Dermis microvascular lymphatic vessel endothelial cell (primary cell): ENCODE data around the gene CBFB. TPM values are rescaled to one million over a fixed set of nuclear protein-coding genes. Genes with fewer than 3 reads are reported as not detected.
A peak's percentile ranks its signal among the peaks of the same experiment; 100 is the strongest.

Experiments used
- DNase-seq, 2 donors: peaks; one replicate each; pipeline versions ENCODE4 v3.0.0 to v3.0.0-alpha.2; 2010; ENCODE audit warnings: low read depth in 2 of 2
- total RNA-seq: library from RNA; depleted of rRNA; stranded (reverse); fragments of >200 nt; gene quantifications from 2 replicates; pipeline ENCODE4 v1.2.1, GENCODE V29; 2014

The CBFB gene
- total RNA-seq, 1 donor from 2014 or later, result 51.1 TPM

- no peak for DNase-seq
Observed at GRCh38 chr16:67128417-67128816, 99.5 kb downstream of the CBFB start.

GRCh38 chr16:67128887-67129286 is 99.9 kb downstream of the CBFB start:
- no peak for DNase-seq

GRCh38 chr16:67129422-67129821 is 100.5 kb downstream of the CBFB start:
- DNase-seq, result no peak

GRCh38 chr16:67137605-67138004 is 108.7 kb downstream of the CBFB start:
- DNase-seq, result peak in 1 of 2 donors; percentile 79

- no peak for DNase-seq
Observed at GRCh38 chr16:67141391-67141790, 112.4 kb downstream of the CBFB start.

DNA sequence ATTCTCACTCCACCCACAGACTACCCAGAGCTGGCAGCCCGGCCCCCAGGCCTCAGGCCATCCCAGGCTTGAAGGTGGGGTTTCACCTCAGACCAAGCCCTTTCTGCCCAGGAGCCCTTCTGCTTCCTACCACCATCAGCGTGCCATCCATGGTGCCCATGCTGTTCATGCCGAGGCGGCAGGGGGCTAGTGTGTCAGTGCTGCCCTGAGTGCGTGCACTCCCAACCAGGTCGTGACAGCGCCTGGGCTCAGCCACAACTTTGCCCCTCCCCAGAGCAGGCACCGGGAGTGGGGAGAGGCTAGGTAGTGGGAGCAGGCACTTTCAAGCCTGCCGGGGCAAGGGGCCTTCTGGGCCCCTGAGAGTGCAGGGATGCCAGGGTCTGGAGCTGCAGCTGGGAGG is 113.4 kb downstream of the CBFB start:
- DNase-seq, result no peak

DNA sequence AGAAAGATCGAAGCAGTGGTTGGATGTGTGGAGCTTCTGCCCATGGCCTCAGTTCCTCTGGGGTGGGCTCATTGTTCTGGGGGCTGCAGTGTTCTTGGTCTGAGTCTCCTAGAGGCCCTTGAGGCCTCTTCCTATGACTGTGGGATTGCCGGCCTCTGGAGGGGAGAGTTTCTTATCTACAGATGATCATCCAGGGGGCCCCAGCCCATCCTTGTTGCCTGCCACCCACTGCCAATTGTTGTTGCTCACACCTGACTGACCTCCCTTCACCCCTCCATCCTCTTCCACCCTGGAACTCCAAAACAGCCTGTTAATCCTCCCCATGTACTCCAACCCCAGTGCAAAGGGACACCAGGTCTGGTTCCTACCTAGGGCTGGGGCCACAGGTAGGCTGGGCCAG is 116.0 kb downstream of the CBFB start:
- DNase-seq, result no peak

DNA sequence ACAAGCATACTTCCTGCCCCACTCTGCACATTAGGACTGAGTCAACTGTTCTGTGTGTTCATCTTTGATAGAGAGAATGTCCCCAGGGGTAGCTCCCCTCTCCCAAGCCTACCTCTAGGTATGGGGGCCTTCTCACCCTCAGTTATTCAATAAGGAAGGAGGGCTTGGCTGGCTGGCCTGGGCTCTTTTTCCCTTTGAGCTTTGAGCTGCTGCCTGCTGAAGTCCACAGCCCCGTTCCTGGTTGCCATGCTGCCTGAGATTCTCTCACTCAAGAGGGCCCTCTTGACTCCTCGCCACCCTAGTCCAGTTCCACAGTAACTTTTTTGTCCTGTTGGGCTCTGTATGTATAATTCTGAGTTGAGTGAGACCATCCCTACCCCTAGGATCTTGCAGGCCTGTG is 116.8 kb downstream of the CBFB start:
- no peak for DNase-seq

DNA sequence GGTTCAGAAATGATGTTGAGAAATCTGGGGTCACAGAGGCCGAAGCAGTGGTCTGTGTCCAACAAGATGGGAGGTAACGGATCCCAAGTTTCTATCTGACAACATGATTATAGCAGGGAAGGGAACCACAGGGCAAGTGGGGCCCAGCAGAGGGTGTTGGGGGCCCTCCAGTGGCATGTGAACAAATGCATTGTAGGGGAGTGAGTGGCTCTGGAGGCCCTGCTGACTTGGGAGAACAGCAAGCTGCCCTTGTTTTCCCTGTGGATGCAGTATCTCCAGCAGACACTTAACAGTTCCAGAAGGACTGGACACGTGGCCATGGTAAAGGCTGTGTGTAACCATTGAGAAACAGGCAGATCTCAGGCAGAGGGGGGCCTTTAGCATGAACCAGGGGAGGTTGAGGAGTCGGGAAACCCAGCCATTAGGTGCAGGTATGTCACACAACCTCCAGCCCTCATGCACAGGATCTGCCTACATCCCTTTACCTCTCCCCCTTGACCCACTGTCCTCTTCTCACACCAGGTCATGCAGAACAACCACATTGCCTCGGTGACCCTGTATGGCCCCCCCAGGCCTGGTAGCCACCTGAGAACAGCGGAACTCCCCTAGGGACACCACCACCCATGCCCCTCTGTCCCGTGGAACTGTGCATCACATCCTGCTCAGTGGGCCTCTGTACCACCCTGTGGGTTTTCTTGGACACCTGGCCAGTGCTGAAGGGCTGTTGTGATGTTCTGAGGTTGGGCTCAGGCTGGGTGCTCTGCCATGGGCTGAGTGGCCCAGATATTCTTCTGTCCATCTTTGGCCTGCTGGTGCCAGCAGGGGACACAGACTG is 117.8 kb downstream of the CBFB start:
- no peak for DNase-seq

- DNase-seq, result no peak
Observed at GRCh38 chr16:67147437-67148140, 118.6 kb downstream of the CBFB start.

DNA sequence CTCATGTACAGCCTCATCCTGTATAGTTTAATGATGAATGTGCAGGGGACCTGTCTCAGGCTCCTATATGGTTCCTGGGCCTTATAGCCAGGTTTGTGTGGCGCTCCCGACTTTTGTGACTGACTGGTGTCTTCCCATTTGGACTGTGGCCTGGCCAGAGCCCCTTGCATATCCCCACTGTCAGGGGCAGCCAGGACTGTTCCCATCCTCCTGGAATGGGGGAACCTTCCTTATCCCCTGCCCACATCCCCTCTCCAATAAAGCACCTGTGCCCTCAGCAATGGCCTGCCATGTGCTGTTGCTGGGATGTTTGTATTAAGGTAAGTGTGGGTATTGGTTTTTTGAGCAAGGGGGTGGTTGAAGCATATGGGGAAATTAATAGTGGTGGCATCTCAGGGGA is 119.3 kb downstream of the CBFB start:
- no peak for DNase-seq

DNA sequence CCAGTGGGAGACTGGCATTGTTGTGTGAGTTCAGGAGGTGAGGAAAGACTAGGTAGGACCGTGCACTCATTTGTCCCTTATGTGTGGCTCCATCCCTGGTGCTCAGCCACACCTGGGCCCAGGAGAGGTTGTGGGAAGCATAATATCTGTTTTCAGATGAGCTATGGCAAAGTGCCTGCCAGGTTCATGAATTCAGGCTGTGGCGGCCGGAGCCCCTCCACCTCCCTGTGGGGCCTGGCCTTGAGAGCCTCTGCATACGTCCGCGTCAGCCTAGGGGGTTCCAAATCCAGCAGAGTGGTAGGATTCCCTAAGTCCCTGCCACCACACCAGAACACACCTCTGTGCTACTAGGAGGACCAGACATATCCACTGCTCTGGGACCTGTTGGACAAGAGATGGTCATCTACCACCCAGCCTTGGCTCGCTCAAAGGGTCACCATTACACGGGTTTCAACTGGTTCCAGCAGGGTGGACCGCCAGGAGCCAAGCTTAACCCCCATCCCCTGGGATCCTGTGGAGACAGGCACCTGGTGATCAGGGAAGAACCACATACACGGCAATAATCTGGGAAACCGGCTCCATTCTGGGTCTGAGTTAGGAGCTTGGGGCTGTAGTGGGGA is 119.8 kb downstream of the CBFB start:
- DNase-seq, result no peak

- no peak for DNase-seq
Observed at GRCh38 chr16:67149276-67150046, 120.5 kb downstream of the CBFB start.

DNA sequence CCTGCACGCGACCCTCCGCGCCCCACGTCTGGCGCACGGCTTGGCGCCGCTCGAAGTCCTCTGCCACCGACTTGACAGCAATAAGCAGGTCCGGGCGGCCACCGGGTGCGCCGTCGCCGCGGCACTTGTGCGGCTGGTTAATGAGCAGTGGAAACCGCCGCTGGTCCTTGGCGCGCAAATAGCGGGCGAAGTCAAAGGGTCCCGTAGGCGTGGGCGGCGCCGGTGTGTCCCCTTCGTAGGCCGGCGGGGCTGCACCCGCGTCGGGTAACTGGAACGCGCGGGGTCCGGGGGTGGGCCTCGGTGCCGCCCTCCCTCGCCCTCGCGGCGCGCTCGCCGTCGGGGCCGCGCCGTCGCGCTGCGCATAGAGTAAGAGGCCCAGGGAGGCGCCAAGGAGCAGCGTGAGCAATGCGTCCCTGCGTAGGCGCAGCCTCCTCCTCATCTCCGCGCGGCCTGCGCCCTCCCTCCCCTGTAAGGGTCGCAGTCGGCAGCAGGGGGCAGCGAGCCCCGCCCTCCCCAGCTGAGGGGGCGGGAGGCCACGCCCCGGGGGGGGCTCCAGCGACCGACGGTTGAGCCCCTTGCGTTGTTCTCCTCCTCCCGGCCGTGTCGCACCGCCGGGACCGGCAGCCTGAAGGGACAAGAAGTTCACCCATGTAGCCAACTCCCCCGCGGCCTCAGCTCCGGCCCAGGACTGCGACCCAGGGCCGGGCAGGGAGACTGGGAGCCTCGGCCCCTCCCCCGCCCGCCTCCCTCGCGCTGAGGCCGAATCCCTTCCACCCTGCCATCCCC is 121.3 kb downstream of the CBFB start:
- DNase-seq, result peak in 1 of 2 donors; percentile 44

Other genes with a start within 250 kb of the CBFB start
- gene TERB1, start 227.6 kb upstream of the CBFB start, total RNA-seq, result under 0.01 TPM in 1 of 2 replicates, not detected in the other
- gene NAE1, start 198.2 kb upstream of the CBFB start, total RNA-seq, result 31.6 and 44.3 TPM in 2 replicates
- gene CA7, start 184.7 kb upstream of the CBFB start, total RNA-seq, result not detected in 2 replicates
- 5.1 and 7.5 TPM in 2 replicates for gene PDP2, start 148.6 kb upstream of the CBFB start, total RNA-seq
- not detected in 2 replicates for gene CDH16, start 110.3 kb upstream of the CBFB start, total RNA-seq
- gene RRAD, start 103.6 kb upstream of the CBFB start, total RNA-seq, result 0.25 and 1.0 TPM in 2 replicates
- 135 and 156 TPM in 2 replicates for gene CIAO2B, start 94.7 kb upstream of the CBFB start, total RNA-seq
- 13.1 and 16.2 TPM in 2 replicates for gene CES2, start 93.6 kb upstream of the CBFB start, total RNA-seq
- not detected in 2 replicates for gene CES3, start 67.9 kb upstream of the CBFB start, total RNA-seq
- gene CES4A, start 40.6 kb upstream of the CBFB start, total RNA-seq, result 1.0 and 1.6 TPM in 2 replicates
- 9.6 and 15.0 TPM in 2 replicates for gene PHAF1, start 80.8 kb downstream of the CBFB start, total RNA-seq
- gene B3GNT9, start 121.8 kb downstream of the CBFB start, total RNA-seq, result 2.4 and 6.3 TPM in 2 replicates
- 12.1 and 17.2 TPM in 2 replicates for gene TRADD, start 130.8 kb downstream of the CBFB start, total RNA-seq
- 4.2 and 7.1 TPM in 2 replicates for gene FBXL8, start 130.8 kb downstream of the CBFB start, total RNA-seq
- gene HSF4, start 135.6 kb downstream of the CBFB start, total RNA-seq, result 0.77 and 1.1 TPM in 2 replicates
- 5.8 and 6.8 TPM in 2 replicates for gene NOL3, start 141.4 kb downstream of the CBFB start, total RNA-seq
- gene MATCAP1, start 154.8 kb downstream of the CBFB start, total RNA-seq, result 6.7 and 8.1 TPM in 2 replicates
- gene EXOC3L1, start 161.0 kb downstream of the CBFB start, total RNA-seq, result 38.8 and 57.7 TPM in 2 replicates
- 58.8 and 64.5 TPM in 2 replicates for gene E2F4, start 163.0 kb downstream of the CBFB start, total RNA-seq
- 0.64 and 1.0 TPM in 2 replicates for gene ELMO3, start 170.0 kb downstream of the CBFB start, total RNA-seq
- gene TMEM208, start 198.0 kb downstream of the CBFB start, total RNA-seq, result 23.6 and 28.1 TPM in 2 replicates
- gene FHOD1, start 218.3 kb downstream of the CBFB start, total RNA-seq, result 15.0 and 18.2 TPM in 2 replicates
- gene SLC9A5, start 219.8 kb downstream of the CBFB start, total RNA-seq, result 0.39 and 0.51 TPM in 2 replicates